Lower lobe of right lung (tissue), 2 donors: ENCODE results near the gene KCNAB2. TPM values are rescaled to one million over a fixed set of nuclear protein-coding genes. Genes with fewer than 3 reads are reported as not detected.

Experiments used
- ATAC-seq, 2 donors: fragments of 200-7000 bp; cut with Tn5 transposase; one replicate each; pipeline ENCODE4 v1.9.1; 2020 to 2022; ENCODE audit warnings: mild to moderate bottlenecking in 2 of 2, moderate library complexity in 2 of 2
- DNase-seq: peaks from one replicate; pipeline ENCODE4 v3.0.0-alpha.2; 2020
- H3K27ac ChIP-seq: fragments of 200-600 bp; one replicate; pipeline ENCODE4 v1.8.0; 2022
- H3K27me3 ChIP-seq: fragments of 200-600 bp; one replicate; pipeline ENCODE4 v1.8.0; 2022; ENCODE audit warnings: low read depth
- H3K36me3 ChIP-seq: fragments of 200-600 bp; one replicate; pipeline ENCODE4 v1.8.0; 2022; ENCODE audit warnings: mild to moderate bottlenecking
- H3K4me1 ChIP-seq: fragments of 200-600 bp; one replicate; pipeline ENCODE4 v1.8.0; 2022
- H3K4me3 ChIP-seq: fragments of 200-600 bp; one replicate; pipeline ENCODE4 v1.8.0; 2022; ENCODE audit warnings: mild to moderate bottlenecking
- H3K9me3 ChIP-seq: fragments of 200-600 bp; one replicate; pipeline ENCODE4 v1.8.0; 2022
- intact Hi-C: fragments of 100-400 bp; cut with DNase I; formaldehyde crosslinking; loops from one replicate; pipeline ENCODE4 v1.11.0; 2022
- total RNA-seq: library from RNA; stranded (reverse); fragmentation: NEBNext Ultra II Directional; extraction: Animal tissue kit (Norgen Biotek cat#: 25700); gene quantifications from one replicate; pipeline ENCODE4 v1.2.1, GENCODE V29; 2021
- TF ChIP-seq, protein P1 (sequence below): fragments of 200-600 bp; IDR thresholded peaks from one replicate; pipeline ENCODE4 v1.8.0; 2022; ENCODE audit warnings: antibody characterized with exemption, mild to moderate bottlenecking
- donor health status: DM: no; HTN: yes; CAD: no; lungs with severe emphysema.

The KCNAB2 gene
- total RNA-seq, 1 donor from 2014 or later = 119 TPM

GRCh38 chr1:6109688-6110087 lies 64.0 kb downstream of the KCNAB2 start:
- Histone ChIP-seq H3K27me3 (peaks cover 36% of the 10 kb centered on the region), H3K27ac (no peak overlapping the region), H3K36me3 (no peaks in the 10 kb centered on the region), H3K9me3 (no peaks in the 10 kb centered on the region), H3K4me1 (no peaks in the 10 kb centered on the region), H3K4me3 (no peak overlapping the region)
- DNase-seq (peak; percentile 43), ATAC-seq (no peak)
- intact Hi-C loops = no loop called here
- TF ChIP-seq, protein P1, sequence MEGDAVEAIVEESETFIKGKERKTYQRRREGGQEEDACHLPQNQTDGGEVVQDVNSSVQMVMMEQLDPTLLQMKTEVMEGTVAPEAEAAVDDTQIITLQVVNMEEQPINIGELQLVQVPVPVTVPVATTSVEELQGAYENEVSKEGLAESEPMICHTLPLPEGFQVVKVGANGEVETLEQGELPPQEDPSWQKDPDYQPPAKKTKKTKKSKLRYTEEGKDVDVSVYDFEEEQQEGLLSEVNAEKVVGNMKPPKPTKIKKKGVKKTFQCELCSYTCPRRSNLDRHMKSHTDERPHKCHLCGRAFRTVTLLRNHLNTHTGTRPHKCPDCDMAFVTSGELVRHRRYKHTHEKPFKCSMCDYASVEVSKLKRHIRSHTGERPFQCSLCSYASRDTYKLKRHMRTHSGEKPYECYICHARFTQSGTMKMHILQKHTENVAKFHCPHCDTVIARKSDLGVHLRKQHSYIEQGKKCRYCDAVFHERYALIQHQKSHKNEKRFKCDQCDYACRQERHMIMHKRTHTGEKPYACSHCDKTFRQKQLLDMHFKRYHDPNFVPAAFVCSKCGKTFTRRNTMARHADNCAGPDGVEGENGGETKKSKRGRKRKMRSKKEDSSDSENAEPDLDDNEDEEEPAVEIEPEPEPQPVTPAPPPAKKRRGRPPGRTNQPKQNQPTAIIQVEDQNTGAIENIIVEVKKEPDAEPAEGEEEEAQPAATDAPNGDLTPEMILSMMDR = no peak

DNA sequence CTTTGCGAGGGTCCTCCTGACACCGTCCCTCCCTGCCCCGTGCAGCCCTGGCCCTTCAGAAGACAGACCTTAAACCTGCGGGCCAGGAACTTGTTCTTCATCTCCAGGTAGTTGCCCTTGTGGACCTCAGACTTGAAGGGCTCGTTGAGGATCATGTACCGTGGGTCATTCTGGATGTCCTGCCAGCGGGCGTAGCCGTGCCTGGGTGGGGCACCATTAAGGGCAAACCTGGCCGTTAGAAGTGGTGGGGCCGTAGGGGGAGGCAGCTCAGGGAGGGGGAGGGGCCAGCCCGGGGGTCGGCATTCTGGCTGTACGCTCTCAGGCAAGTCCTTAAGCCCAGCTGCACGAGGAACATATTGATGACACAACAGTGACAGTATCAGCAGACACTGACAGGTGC lies 64.6 kb downstream of the KCNAB2 start:
- TF ChIP-seq, protein P1 = no peak
- peak; percentile 34 for DNase-seq

DNA sequence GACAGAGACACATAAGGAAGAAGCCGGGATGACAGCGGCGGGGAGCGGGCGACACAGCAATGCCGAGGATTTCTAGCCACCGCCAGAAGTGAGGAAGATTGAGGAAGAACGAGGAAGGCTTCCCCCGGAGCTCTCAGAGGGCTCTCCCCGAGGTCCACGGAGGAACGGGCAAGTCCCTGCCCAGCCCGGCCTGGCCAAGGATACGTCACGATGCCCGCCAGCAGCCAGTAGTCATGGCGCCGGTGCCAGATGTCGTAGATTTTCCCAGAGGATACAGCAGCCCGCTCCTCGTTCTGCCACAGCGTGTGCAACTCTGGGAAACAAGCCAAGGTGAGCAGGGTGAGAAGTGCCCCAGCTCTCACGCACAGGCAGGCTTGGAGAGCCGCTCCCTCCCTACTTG lies 65.9 kb downstream of the KCNAB2 start:
- TF ChIP-seq, protein P1 = no peak
- Histone ChIP-seq H3K27ac (no peak overlapping the region), H3K9me3 (no peaks in the 10 kb centered on the region), H3K36me3 (no peaks in the 10 kb centered on the region), H3K27me3 (peaks cover 28% of the 10 kb centered on the region), H3K4me1 (no peaks in the 10 kb centered on the region), H3K4me3 (no peak overlapping the region)
- ATAC-seq = peak in 1 of 2 donors; percentile 32
- intact Hi-C loops = no loop called here
- DNase-seq = peak; percentile 43

More for the DNA sequence above, 64.6 kb downstream of the KCNAB2 start:
- Histone ChIP-seq H3K9me3 (no peaks in the 10 kb centered on the region), H3K27me3 (peaks cover 36% of the 10 kb centered on the region), H3K4me1 (no peaks in the 10 kb centered on the region), H3K4me3 (no peak overlapping the region), H3K36me3 (no peaks in the 10 kb centered on the region), H3K27ac (no peak overlapping the region)
- ATAC-seq = no peak
- intact Hi-C loops = no loop called here

DNA sequence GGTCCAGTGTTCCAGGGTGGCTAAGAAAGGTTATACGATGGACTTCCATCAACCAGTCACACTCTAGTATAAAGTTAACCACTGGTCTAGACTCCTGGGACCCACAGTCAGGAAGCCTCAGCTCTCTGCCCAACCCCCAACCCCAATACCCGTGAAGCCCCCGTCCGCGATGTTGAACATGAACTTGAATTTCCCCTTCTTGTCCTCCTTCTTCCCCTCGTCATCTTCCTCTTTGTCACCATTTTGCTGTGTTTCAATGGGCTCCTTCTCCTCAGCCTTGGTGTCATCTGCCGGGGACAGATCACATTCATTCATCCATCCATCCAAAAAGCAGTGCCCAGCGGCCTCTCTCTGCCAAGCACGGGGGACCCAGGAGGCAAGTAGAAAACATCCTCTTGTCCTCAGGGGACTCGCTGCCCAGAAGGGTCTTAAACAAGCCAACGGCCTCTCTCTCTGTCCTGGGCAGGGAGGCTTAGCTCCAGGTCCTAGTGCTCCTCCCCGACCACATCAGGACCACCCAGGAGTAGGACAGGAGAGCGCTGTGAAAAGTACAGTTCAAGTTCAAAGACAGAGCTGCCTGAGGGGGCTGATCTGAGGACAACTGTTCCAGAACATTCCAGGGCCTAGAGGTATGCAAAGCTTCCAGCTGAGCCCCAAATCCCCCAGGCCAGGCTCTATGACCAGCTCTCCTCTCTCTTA lies 66.5 kb downstream of the KCNAB2 start:
- intact Hi-C loops = no loop called here
- Histone ChIP-seq H3K27ac (no peak overlapping the region), H3K4me3 (no peak overlapping the region), H3K27me3 (peaks cover 28% of the 10 kb centered on the region), H3K4me1 (no peaks in the 10 kb centered on the region), H3K9me3 (no peaks in the 10 kb centered on the region), H3K36me3 (no peaks in the 10 kb centered on the region)
- ATAC-seq = no peak
- DNase-seq = no peak
- TF ChIP-seq, protein P1 = no peak

DNA sequence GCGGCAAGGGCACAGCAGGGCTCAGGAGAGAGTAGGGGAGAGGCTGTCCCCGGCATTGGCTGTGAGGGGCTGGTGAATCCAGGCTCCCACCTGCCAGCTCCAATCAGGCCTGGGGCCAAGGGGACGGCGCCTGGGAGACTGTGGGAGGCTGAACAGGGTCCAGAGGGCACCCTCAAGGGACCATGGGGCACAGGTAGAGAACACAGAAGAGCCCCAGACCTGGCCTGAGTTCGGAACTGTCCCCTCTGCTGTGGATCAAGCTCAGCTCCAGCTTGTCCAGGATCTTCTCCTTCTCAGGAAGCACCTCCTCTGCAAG lies 67.0 kb downstream of the KCNAB2 start:
- Histone ChIP-seq H3K36me3 (no peaks in the 10 kb centered on the region), H3K27ac (no peak overlapping the region), H3K9me3 (peaks cover 5% of the 10 kb centered on the region), H3K4me3 (no peak overlapping the region), H3K4me1 (no peaks in the 10 kb centered on the region), H3K27me3 (peaks cover 28% of the 10 kb centered on the region)
- TF ChIP-seq, protein P1 = no peak
- peak; percentile 24 for DNase-seq
- no peak for ATAC-seq
- intact Hi-C loops = no loop called here
